ENCODE measurements around the gene AXDND1.
"Not testable (repeated sequence)": the region's sequence is repeated elsewhere in the genome, so short reads cannot be mapped to it uniquely, and the experiment has no call there.

The AXDND1 gene

GRCh38 chr1:179372160-179372559 is 6.4 kb downstream of the AXDND1 start:
- FAIRE-seq: peak; percentile 5

GRCh38 chr1:179376223-179376622 is 10.5 kb downstream of the AXDND1 start:
- no peak for FAIRE-seq

GRCh38 chr1:179380299-179380698 is 14.5 kb downstream of the AXDND1 start:
- no peak for FAIRE-seq

- no peak for FAIRE-seq
These were observed 18.3 kb downstream of the AXDND1 start for GRCh38 chr1:179384027-179384426.

GRCh38 chr1:179385510-179385909 is 19.7 kb downstream of the AXDND1 start:
- FAIRE-seq: no peak

GRCh38 chr1:179393721-179394120 is 27.9 kb downstream of the AXDND1 start:
- no peak for FAIRE-seq

GRCh38 chr1:179399399-179399798 is 33.6 kb downstream of the AXDND1 start:
- not testable (repeated sequence) for FAIRE-seq

GRCh38 chr1:179417760-179418159 is 52.0 kb downstream of the AXDND1 start:
- FAIRE-seq: not testable (repeated sequence)

GRCh38 chr1:179418706-179419105 is 52.9 kb downstream of the AXDND1 start:
- FAIRE-seq: not testable (repeated sequence)

GRCh38 chr1:179424610-179425009 is 58.8 kb downstream of the AXDND1 start:
- no peak for FAIRE-seq

- FAIRE-seq: no peak
These were observed 59.4 kb downstream of the AXDND1 start for GRCh38 chr1:179425186-179425585.

GRCh38 chr1:179437171-179437570 is 71.4 kb downstream of the AXDND1 start:
- FAIRE-seq: no peak

- FAIRE-seq: not testable (repeated sequence)
These were observed 73.9 kb downstream of the AXDND1 start for GRCh38 chr1:179439646-179440045.

- FAIRE-seq: not testable (repeated sequence)
These were observed 74.5 kb downstream of the AXDND1 start for GRCh38 chr1:179440301-179440700.

- no peak for FAIRE-seq
These were observed 75.2 kb downstream of the AXDND1 start for GRCh38 chr1:179440971-179441370.

GRCh38 chr1:179441501-179441900 is 75.7 kb downstream of the AXDND1 start:
- no peak for FAIRE-seq

GRCh38 chr1:179442846-179443245 is 77.1 kb downstream of the AXDND1 start:
- not testable (repeated sequence) for FAIRE-seq

- FAIRE-seq: no peak
These were observed 79.8 kb downstream of the AXDND1 start for GRCh38 chr1:179445593-179445992.

- FAIRE-seq: no peak
These were observed 81.7 kb downstream of the AXDND1 start for GRCh38 chr1:179447489-179447888.

GRCh38 chr1:179448437-179449149 is 82.8 kb downstream of the AXDND1 start:
- FAIRE-seq: no peak

- not testable (repeated sequence) for FAIRE-seq
These were observed 93.9 kb downstream of the AXDND1 start for GRCh38 chr1:179459606-179460206.

GRCh38 chr1:179465661-179466060 is 99.9 kb downstream of the AXDND1 start:
- FAIRE-seq: not testable (repeated sequence)

- FAIRE-seq: no peak
These were observed 108.9 kb downstream of the AXDND1 start for GRCh38 chr1:179474713-179475112.

- no peak for FAIRE-seq
These were observed 110.7 kb downstream of the AXDND1 start for GRCh38 chr1:179476484-179476883.

GRCh38 chr1:179478370-179478769 is 112.6 kb downstream of the AXDND1 start:
- no peak for FAIRE-seq

All from islet of Langerhans (tissue), 1 donor.